ENCODE measurements around the gene CARD9.

Gene CARD9

GRCh38 chr9:136318111-136318775 is 55.2 kb downstream of the CARD9 start:
- no peak for DNase-seq

DNA sequence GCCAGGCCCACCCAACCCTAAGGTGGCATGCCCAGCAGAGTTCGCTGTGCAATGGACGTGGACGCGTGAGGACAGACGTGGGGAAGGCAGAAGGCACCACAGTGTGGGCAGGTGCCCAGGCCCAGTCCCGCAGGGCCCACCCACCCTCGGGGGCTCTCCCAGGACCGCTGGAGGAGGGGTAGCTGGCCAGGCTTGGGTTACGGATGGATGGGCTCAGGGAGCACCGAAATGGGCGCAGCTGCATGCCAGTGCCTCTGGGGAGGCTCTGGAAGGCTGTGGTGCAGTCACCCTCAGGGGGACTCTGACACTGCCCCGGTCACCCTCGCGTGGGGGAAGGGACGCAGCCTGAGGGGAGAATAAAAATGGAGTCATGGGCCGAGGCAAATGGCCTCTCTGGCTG is 55.8 kb downstream of the CARD9 start:
- DNase-seq, result no peak

DNA sequence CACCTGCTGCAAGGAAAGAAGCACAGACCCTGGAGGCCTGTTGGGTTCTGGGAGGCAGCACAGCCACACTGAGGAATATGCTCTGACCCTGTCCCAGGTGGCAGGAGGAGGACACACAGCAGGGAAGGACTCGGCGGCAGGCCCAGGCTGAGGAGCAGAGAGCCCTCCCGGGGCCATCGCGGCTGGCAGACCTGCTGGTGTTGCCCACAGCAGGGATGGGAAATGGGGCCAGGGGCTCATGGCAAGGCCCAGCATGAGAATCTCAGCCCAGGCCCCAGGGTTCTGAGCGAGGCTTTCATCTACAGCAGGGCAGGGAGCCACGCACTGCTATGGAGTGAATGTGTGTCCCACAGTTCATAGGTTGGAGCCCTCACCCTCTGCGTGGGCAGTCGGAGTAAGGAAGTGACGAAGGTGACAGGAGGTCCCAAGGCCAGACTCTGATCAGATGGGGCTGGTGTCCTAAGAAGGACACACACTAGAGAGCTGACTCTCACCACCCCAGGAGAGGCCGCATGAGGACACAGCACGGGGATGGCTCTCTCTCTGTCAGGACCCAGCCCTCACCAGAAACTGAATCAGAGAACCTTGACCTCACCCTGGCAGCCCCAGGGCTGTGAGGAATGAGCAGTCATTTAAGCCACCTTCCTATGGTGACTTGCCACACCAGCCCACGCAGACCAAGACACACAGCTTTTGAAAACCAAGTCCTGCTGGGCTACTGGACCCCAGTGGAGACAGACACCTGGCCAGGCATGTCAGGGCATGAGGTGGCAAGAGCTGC is 56.4 kb downstream of the CARD9 start:
- no peak for DNase-seq

DNA sequence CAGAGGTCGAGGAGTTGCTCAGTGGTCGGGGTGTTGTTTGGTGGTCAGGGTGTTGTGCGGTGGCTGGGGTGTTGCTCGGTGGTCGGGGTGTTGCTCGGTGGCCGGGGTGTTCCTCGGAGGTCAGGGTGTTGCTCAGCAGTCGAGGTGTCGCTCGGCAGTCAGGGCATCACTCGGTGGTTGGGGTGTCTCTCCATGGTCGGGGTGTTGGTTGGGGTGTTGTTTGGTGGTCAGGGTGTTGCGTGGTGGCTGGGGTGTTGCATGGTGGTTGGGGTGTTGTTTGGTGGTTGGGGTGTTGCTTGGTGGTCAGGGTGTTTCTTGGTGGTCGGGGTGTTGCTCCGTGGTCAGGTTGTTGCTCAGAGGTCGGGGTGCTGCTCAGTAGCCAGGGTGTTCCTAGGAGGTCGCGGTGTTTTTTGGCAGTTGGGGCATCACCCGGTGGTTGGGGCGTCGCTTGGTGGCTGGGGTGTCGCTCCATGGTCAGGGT is 57.2 kb downstream of the CARD9 start:
- DNase-seq, result peak; percentile 29

- DNase-seq, result no peak
Observed at GRCh38 chr9:136314944-136315343, 58.5 kb downstream of the CARD9 start.

GRCh38 chr9:136314056-136314416 is 59.4 kb downstream of the CARD9 start:
- no peak for DNase-seq
